CD14-positive monocyte (primary cell): ENCODE measurements around the gene MATCAP1. TPM values are rescaled to one million over a fixed set of nuclear protein-coding genes. Genes with fewer than 3 reads are reported as not detected.

Experiments
- DNase-seq, 3 donors: peaks; one replicate each; pipeline ENCODE4 v3.0.0-alpha.2; 2011 to 2022
- H2AFZ ChIP-seq: 2 replicates; pipeline ENCODE4 v1.6.0; 2012; ENCODE audit warnings: mild to moderate bottlenecking, low read depth, low read length, inconsistent platforms; ENCODE audit not compliant: insufficient read depth, poor library complexity, severe bottlenecking
- H3K27ac ChIP-seq, 2 donors: 1 replicate in 1 of 2; 2 replicates in 1 of 2; pipeline ENCODE4 v1.5.1; 2012 to 2013; ENCODE audit warnings: low read length in 2 of 2, control low read depth in 1 of 2, inconsistent platforms in 1 of 2, low read depth in 1 of 2, mild to moderate bottlenecking in 1 of 2
- H3K27me3 ChIP-seq, 2 donors: one replicate each; pipeline versions ENCODE4 v1.6.0 to v1.6.1; 2011 to 2013; ENCODE audit warnings: low read length in 2 of 2; ENCODE audit not compliant: control insufficient read depth in 2 of 2, insufficient read depth in 2 of 2
- H3K36me3 ChIP-seq, 2 donors: replicated peaks in 1 of 2; 1 replicate in 1 of 2; 2 replicates in 1 of 2; pipeline versions ENCODE4 v1.5.1 to v1.6.1; 2012 to 2013; ENCODE audit warnings: low read length in 2 of 2, control low read depth in 1 of 2, inconsistent platforms in 1 of 2, mild to moderate bottlenecking in 1 of 2; ENCODE audit not compliant: insufficient read depth in 2 of 2, control insufficient read depth in 1 of 2
- H3K4me1 ChIP-seq, 2 donors: 1 replicate in 1 of 2; 2 replicates in 1 of 2; pipeline versions ENCODE4 v1.5.1 to v1.6.1; 2012 to 2013; ENCODE audit warnings: low read length in 2 of 2, control low read depth in 1 of 2, inconsistent platforms in 1 of 2, mild to moderate bottlenecking in 1 of 2, moderate library complexity in 1 of 2; ENCODE audit not compliant: insufficient read depth in 2 of 2, control insufficient read depth in 1 of 2
- H3K4me2 ChIP-seq: replicated peaks from 2 replicates; pipeline ENCODE3; 2012; ENCODE audit warnings: low read length, moderate library complexity, mild to moderate bottlenecking; ENCODE audit not compliant: poor library complexity, severe bottlenecking; ENCODE audit errors: extremely low read depth
- H3K4me3 ChIP-seq, 3 experiments: fragments of 200-600 bp in 1 of 3; sonication (generic) in 1 of 3; replicated peaks in 1 of 3; 1 replicate in 2 of 3; 2 replicates in 1 of 3; pipeline ENCODE4 v1.5.1; 2011 to 2013; ENCODE audit warnings: low read length in 3 of 3, mild to moderate bottlenecking in 3 of 3, control low read depth in 2 of 3, low read depth in 2 of 3, inconsistent platforms in 1 of 3, moderate library complexity in 1 of 3
- H3K79me2 ChIP-seq: 2 replicates; pipeline ENCODE4 v1.6.0; 2012; ENCODE audit warnings: mild to moderate bottlenecking, control low read depth, inconsistent platforms, low read length, moderate library complexity; ENCODE audit not compliant: insufficient read depth
- H3K9ac ChIP-seq: 2 replicates; pipeline ENCODE4 v1.6.0; 2017; ENCODE audit warnings: low read length, mild to moderate bottlenecking; ENCODE audit not compliant: insufficient read depth, poor library complexity, severe bottlenecking
- H3K9me3 ChIP-seq, 2 donors: replicated peaks in 1 of 2; 1 replicate in 1 of 2; 2 replicates in 1 of 2; pipeline versions ENCODE4 v1.5.1 to v1.6.1; 2012 to 2013; ENCODE audit warnings: low read length in 2 of 2, control low read depth in 1 of 2; ENCODE audit not compliant: control insufficient read depth in 1 of 2, insufficient read depth in 1 of 2
- H4K20me1 ChIP-seq: 2 replicates; pipeline ENCODE4 v1.6.0; 2012; ENCODE audit warnings: mild to moderate bottlenecking, low read length, control low read depth, moderate library complexity; ENCODE audit not compliant: insufficient read depth
- H3K27ac Mint-ChIP-seq, 7 donors: one replicate each; pipeline ENCODE4 v1.8.0; 2020; ENCODE audit warnings: mild to moderate bottlenecking in 7 of 7, mixed read lengths in 7 of 7, moderate library complexity in 6 of 7, inconsistent platforms in 2 of 7
- H3K27me3 Mint-ChIP-seq, 3 donors: one replicate each; pipeline ENCODE4 v1.8.0; 2021 to 2022; ENCODE audit warnings: low read depth in 3 of 3, mild to moderate bottlenecking in 3 of 3, mixed read lengths in 3 of 3, moderate library complexity in 3 of 3, inconsistent platforms in 1 of 3
- H3K36me3 Mint-ChIP-seq, 2 donors: one replicate each; pipeline ENCODE4 v1.8.0; 2020; ENCODE audit warnings: mixed read lengths in 2 of 2, inconsistent platforms in 1 of 2, mild to moderate bottlenecking in 1 of 2
- H3K4me1 Mint-ChIP-seq: one replicate; pipeline ENCODE4 v1.8.0; 2020; ENCODE audit warnings: mild to moderate bottlenecking, mixed read lengths
- H3K4me3 Mint-ChIP-seq, 2 donors: one replicate each; pipeline ENCODE4 v1.8.0; 2020; ENCODE audit warnings: mild to moderate bottlenecking in 2 of 2, mixed read lengths in 2 of 2, moderate library complexity in 1 of 2
- H3K9me3 Mint-ChIP-seq, 7 donors: one replicate each; pipeline ENCODE4 v1.8.0; 2020 to 2022; ENCODE audit warnings: mixed read lengths in 7 of 7, mild to moderate bottlenecking in 6 of 7, moderate library complexity in 6 of 7, inconsistent platforms in 2 of 7
- CTCF ChIP-seq: fragments of 200-600 bp; IDR thresholded peaks from one replicate; pipeline ENCODE4 v1.8.0; 2022; ENCODE audit warnings: antibody characterized with exemption, mild to moderate bottlenecking
- WGBS: methylation state at CpG from one replicate; pipeline ENCODE4 v1.1.5; 2013; ENCODE audit warnings: missing lambda C conversion rate; ENCODE audit not compliant: insufficient coverage; 5-methylcytosine and 5-hydroxymethylcytosine counted together
- intact Hi-C, 2 donors: fragments of 100-400 bp; cut with micrococcal nuclease; formaldehyde crosslinking; loops; one replicate each; pipeline versions ENCODE4 v1.15.0 to v1.15.1; 2023
- polyA plus RNA-seq, 3 donors: library from polyadenylated mRNA; depleted of rRNA in 1 of 3; unstranded in 2 of 3; stranded (reverse) in 1 of 3; fragments of 300-500 nt in 2 of 3; fragments of >200 nt in 1 of 3; fragmentation: Illumina TruSeq in 2 of 3; gene quantifications; 1 replicate in 2 of 3; 2 replicates in 1 of 3; pipeline ENCODE4 v1.2.3, GENCODE V29; 2012 to 2021

The MATCAP1 gene
- polyA plus RNA-seq, 3 donors: 0.58 to 43.3 (median 0.99) TPM

GRCh38 chr16:67166598-67167168 is 17.1 kb downstream of the MATCAP1 start:
- peaks cover 0 to 34% of the 10 kb centered on the region in 2 donors for H3K9me3 ChIP-seq
- no peak overlapping the region for H3K4me2 ChIP-seq
- DNase-seq: no peak
- peaks cover 70 to 92% (median 80%) of the 10 kb centered on the region in 3 donors for H3K27me3 Mint-ChIP-seq
- intact Hi-C loops: no loop called here
- H3K36me3 Mint-ChIP-seq: peaks cover 19% of the 10 kb centered on the region in 2 donors
- H3K4me1 ChIP-seq: peaks cover 62 to 66% of the 10 kb centered on the region in 2 donors
- H3K27ac Mint-ChIP-seq: no peak overlapping the region
- H3K36me3 ChIP-seq: no peaks in the 10 kb centered on the region
- peaks cover 45% of the 10 kb centered on the region for H4K20me1 ChIP-seq
- peaks cover 47 to 75% of the 10 kb centered on the region in 2 donors for H3K27me3 ChIP-seq
- H3K4me3 ChIP-seq: no peak overlapping the region
- TF ChIP-seq CTCF: no peak
- WGBS: 71% methylated on average over 5 of the region's 5 CpGs
- H2AFZ ChIP-seq: no peak overlapping the region
- H3K4me1 Mint-ChIP-seq: peaks cover 49% of the 10 kb centered on the region
- H3K79me2 ChIP-seq: no peaks in the 10 kb centered on the region
- H3K27ac ChIP-seq: no peak overlapping the region
- no peak overlapping the region for H3K9ac ChIP-seq
- H3K9me3 Mint-ChIP-seq: peaks cover 0 to 28% (median 14%) of the 10 kb centered on the region in 7 donors
- H3K4me3 Mint-ChIP-seq: peak overlapping the region in 1 of 2 donors; percentile 84

- Histone ChIP-seq H3K27me3 (peaks cover 49 to 80% of the 10 kb centered on the region in 2 donors), H3K9ac (no peak overlapping the region), H3K9me3 (peaks cover 0 to 37% of the 10 kb centered on the region in 2 donors), H2AFZ (no peak overlapping the region), H3K4me1 (peaks cover 62 to 66% of the 10 kb centered on the region in 2 donors), H4K20me1 (peaks cover 51% of the 10 kb centered on the region), H3K27ac (no peak overlapping the region), H3K79me2 (no peaks in the 10 kb centered on the region), H3K4me3 (no peak overlapping the region), H3K36me3 (no peaks in the 10 kb centered on the region), H3K4me2 (no peak overlapping the region)
- 40% methylated on average over 4 of the region's 18 CpGs for WGBS
- intact Hi-C loops: no loop called here
- Mint-ChIP-seq H3K9me3 (peaks cover 0 to 29% (median 14%) of the 10 kb centered on the region in 7 donors), H3K4me3 (peak overlapping the region; percentile 9 to 84), H3K36me3 (peaks cover 15 to 18% of the 10 kb centered on the region in 2 donors), H3K27ac (peak overlapping the region in 1 of 7 donors; percentile 11), H3K27me3 (peaks cover 69 to 92% (median 83%) of the 10 kb centered on the region in 3 donors), H3K4me1 (peaks cover 48% of the 10 kb centered on the region)
- DNase-seq: no peak
- TF ChIP-seq CTCF: no peak
Measured at GRCh38 chr16:67166110-67166547, 17.6 kb downstream of the MATCAP1 start.
